ENCODE data around the gene DAP.

DAP gene

DNA sequence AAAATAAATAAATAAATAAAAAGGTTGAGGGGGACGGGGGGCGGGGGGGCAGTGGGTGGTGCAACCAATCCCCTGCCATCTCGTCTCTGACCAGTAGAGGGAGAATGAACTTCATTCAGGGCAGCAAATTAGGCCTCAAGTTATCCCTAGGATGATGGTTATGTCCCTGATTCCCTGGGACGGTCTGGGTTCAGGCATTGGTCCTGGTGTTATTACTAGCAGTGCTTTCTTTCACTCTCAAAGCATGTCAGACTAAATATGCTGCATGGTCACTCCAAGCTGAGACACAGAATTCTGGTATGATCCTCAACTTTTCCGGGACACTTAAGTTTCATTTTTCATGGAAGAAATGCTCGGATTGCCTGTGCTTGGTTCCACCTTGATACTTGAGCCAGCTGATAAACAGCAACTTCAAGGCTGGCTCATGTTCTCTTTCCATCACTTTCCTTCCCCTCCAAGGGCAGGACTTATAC is 59.4 kb downstream of the DAP start:
- no peak for TF ChIP-seq POLR2AphosphoS5 (IDR thresholded peaks at IDR 0.05; ENCODE audit: low read depth, low read length)
- TF ChIP-seq POLR2A (IDR thresholded peaks at IDR 0.05; ENCODE audit: low read depth, low read length) = no peak
- FAIRE-seq (no peak), DNase-seq (ENCODE audit: insufficient read length, low spot score) (no peak)

DNA sequence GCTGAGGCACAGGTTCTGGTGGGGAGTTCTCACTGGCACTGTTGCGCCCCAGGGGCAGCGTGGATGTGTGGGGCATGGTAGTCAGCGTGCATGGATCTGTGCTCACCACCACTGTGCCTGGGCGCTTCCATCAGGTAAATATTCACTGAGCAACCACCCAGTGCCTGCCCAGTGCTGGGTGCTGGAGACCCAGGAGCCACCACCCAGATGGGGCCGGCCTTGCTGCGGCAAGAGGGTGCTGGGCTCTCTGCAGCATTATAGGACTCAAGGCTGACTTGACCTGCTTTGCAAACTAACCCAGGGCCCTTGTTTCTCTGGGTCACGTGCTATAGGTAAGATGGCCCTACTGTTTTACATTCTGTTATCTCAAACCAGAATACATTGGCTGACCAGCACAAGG is 60.5 kb downstream of the DAP start:
- FAIRE-seq (no peak), DNase-seq (ENCODE audit: insufficient read length, low spot score) (no peak)
- TF ChIP-seq POU2F2 (IDR thresholded peaks at IDR 0.05; ENCODE audit: low read depth, low read length) (no peak), SPI1 (IDR thresholded peaks at IDR 0.05; ENCODE audit: low read depth, low read length) (no peak), TAF1 (IDR thresholded peaks at IDR 0.05; ENCODE audit: low read depth, low read length) (no peak), POLR2AphosphoS5 (IDR thresholded peaks at IDR 0.05; ENCODE audit: low read depth, low read length) (no peak), POLR2A (IDR thresholded peaks at IDR 0.05; ENCODE audit: low read depth, low read length) (no peak), PAX5 (IDR thresholded peaks at IDR 0.05; ENCODE audit: insufficient read depth, low read length, severe bottlenecking) (no peak)

DNA sequence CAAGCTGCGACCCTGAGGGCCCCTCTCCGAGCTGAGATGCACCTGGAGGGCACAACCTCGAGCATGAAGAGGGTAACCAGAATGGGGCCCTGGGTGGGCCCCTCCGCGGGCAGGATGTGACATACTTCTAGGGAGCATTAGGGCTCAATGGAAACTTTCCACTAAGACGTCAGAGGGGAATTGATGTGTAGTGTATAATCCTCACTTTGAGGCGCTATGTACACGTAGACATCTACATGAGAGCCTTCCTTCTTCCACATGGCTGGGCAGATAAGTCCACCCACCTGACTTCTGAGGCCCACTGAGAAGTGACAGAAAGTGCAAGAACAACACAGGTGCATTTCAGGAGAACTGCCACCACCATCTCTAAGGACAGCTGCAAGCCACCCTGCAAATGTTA is 61.0 kb downstream of the DAP start:
- FAIRE-seq (peak; percentile 58), DNase-seq (ENCODE audit: insufficient read length, low spot score) (no peak)
- TF ChIP-seq PAX5 (IDR thresholded peaks at IDR 0.05; ENCODE audit: insufficient read depth, low read length, severe bottlenecking) (peak; percentile 22), SPI1 (IDR thresholded peaks at IDR 0.05; ENCODE audit: low read depth, low read length) (no peak), POLR2A (IDR thresholded peaks at IDR 0.05; ENCODE audit: low read depth, low read length) (no peak), TAF1 (IDR thresholded peaks at IDR 0.05; ENCODE audit: low read depth, low read length) (no peak; the same call in 1 of the 2 replicates), POU2F2 (IDR thresholded peaks at IDR 0.05; ENCODE audit: low read depth, low read length) (peak; percentile 20; the same call in 1 of the 2 replicates)

DNA sequence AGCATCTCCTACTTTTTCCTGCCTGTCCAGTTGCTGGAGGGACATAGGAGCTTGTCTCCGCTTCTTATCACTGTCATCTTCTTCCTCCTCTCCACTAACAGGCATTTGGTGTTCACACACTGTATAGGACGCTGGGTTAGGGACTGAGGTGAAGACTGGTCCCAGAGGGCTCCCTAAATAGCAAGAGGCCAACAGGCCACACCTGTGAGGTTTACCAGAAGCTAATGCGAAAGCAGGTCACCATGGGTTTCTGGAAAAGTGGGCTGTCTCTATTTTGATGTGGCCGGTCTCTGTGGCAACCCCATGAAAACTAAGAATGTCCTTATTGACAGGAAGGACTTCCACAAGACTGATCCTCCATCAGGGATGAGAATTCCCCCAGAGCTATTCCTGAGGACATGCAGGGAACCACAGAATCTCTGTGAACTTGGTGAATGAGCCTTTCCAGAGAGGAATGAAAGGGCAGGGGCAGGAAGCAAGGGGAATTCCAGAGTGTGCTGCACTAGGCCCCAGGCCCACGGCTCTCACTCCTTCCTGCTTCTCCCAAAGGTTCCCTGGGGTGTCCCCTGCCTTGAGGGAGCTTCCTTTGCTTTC is 61.7 kb downstream of the DAP start:
- FAIRE-seq (no peak), DNase-seq (ENCODE audit: insufficient read length, low spot score) (no peak)
- TF ChIP-seq PAX5 (IDR thresholded peaks at IDR 0.05; ENCODE audit: insufficient read depth, low read length, severe bottlenecking) = no peak
- no peak for TF ChIP-seq TAF1 (IDR thresholded peaks at IDR 0.05; ENCODE audit: low read depth, low read length)
- no peak; the same call in 1 of the 2 replicates for TF ChIP-seq POLR2A (IDR thresholded peaks at IDR 0.05; ENCODE audit: low read depth, low read length)
- no peak for TF ChIP-seq POLR2AphosphoS5 (IDR thresholded peaks at IDR 0.05; ENCODE audit: low read depth, low read length)
- no peak for TF ChIP-seq POU2F2 (IDR thresholded peaks at IDR 0.05; ENCODE audit: low read depth, low read length)
- no peak for TF ChIP-seq SPI1 (IDR thresholded peaks at IDR 0.05; ENCODE audit: low read depth, low read length)

DNA sequence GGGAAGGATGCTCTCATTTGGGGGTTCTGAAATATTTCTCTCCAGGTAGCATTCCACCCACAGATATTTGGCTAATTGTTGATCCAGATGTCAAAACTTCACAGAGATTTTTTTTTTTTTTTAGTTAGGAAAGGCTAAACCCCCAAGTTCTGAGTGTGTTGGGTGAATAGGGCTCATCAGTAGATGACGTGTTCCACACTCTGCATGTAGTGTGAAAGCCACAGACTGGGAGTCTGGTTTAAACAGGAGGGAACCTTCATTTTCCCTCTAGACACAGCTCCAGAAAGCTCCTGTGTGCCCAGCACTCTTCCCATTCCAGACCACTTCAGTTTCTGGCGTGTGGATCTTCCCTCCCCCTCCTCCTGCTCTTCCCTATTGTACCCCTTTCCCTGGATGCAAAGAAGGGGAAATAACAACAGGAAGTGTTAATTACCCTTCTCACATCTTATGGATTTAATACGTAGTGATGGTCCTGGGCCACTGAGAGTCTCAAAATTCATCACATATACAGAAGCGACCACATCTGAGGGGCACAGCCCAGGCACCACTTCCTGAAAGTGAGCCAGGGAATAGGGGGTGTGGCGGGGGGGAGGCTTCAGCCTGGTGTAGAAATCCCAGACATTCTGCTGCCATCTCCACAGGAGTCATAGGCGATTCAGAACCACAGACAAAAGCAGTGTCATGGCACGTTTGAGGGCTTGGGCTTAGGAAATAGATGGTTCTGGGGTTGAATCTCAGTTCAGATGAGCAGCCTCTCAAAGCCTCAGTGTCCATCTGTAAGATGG is 65.1 kb downstream of the DAP start:
- FAIRE-seq (no peak), DNase-seq (ENCODE audit: insufficient read length, low spot score) (no peak)
- no peak for TF ChIP-seq TAF1 (IDR thresholded peaks at IDR 0.05; ENCODE audit: low read depth, low read length)
- TF ChIP-seq POLR2A (IDR thresholded peaks at IDR 0.05; ENCODE audit: low read depth, low read length) = no peak
- no peak for TF ChIP-seq PAX5 (IDR thresholded peaks at IDR 0.05; ENCODE audit: insufficient read depth, low read length, severe bottlenecking)
- TF ChIP-seq SPI1 (IDR thresholded peaks at IDR 0.05; ENCODE audit: low read depth, low read length) = peak; percentile 35; the same call in 1 of the 2 replicates
- no peak for TF ChIP-seq POU2F2 (IDR thresholded peaks at IDR 0.05; ENCODE audit: low read depth, low read length)
- TF ChIP-seq POLR2AphosphoS5 (IDR thresholded peaks at IDR 0.05; ENCODE audit: low read depth, low read length) = no peak

DNA sequence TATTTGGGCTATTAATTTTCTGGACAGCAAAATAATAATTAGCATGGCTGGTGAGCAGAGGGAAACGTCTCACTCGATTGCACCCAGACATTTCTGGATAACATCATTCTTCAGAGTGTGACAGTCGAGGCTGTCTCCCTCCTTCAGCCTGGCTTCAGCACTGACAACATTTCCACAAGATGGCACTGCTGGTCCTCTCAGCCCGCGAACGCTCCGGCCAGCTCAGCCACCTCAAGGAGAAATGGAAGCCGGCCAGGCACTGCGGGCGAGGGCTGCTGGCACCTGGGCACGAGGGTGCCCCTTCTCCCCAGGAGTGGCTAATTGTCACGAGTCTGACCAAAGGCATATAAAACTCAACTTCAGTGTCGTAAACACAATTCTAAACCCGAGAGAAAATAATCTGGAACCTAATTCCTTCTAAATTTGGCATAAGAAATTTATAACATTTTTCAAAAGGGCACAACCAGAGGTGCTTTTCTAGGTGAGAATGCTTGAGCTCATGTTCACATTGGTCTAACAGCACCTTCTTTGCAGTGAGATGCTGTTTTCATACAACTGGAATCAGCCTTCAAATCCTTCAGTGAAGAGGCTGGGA is 65.9 kb downstream of the DAP start:
- DNase-seq (ENCODE audit: insufficient read length, low spot score) = no peak
- no peak for TF ChIP-seq POLR2AphosphoS5 (IDR thresholded peaks at IDR 0.05; ENCODE audit: low read depth, low read length)
- TF ChIP-seq POU2F2 (IDR thresholded peaks at IDR 0.05; ENCODE audit: low read depth, low read length) = no peak
- TF ChIP-seq TAF1 (IDR thresholded peaks at IDR 0.05; ENCODE audit: low read depth, low read length) = no peak
- TF ChIP-seq POLR2A (IDR thresholded peaks at IDR 0.05; ENCODE audit: low read depth, low read length) = no peak
- TF ChIP-seq SPI1 (IDR thresholded peaks at IDR 0.05; ENCODE audit: low read depth, low read length) = no peak
- TF ChIP-seq PAX5 (IDR thresholded peaks at IDR 0.05; ENCODE audit: insufficient read depth, low read length, severe bottlenecking) = no peak
- peak; percentile 66 for FAIRE-seq

DNA sequence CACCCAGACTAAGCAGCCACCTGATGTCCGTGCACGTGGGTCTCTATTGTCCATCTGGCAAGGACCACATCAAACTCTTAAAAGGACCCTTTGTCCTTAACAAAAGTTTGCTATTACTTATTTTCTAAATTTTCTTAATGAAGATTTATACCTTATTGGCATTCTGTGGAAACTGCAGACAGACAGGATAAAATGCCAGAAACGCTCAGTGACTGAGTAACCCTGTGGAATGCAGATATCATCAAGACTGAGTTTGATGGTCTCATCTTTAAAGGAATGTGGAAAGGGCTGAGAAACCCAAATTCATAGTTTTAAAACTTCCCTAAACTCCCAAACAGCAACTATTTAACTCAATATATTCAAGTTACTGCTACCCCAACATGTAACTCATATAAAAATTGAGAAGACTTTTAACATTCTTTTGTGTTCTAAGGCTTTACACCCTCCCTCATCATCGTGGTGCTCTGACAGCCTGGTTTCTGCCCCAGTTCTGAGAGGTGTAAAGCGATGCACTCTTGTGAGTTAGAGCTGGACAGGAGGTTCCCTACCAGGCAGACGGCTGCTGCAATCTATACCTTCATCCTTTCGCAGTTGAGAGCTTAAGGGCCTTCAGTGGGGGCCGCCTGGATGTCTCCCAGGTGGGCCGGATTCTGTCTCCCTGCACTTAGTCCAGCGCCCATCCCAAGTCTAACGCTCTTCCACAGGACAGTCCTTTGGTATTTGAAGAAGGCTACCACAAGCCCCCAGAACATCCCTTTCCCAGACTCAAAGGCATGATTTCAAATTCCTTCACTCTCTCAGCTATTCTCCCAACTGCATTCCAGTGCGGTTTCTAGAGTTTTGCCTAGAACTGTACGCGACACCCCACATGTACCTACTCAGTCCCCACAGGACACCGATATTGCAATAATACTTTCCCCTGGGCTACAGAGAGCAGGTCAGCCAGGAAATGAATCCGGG is 68.9 kb downstream of the DAP start:
- TF ChIP-seq SPI1 (IDR thresholded peaks at IDR 0.05; ENCODE audit: low read depth, low read length) = no peak
- no peak for TF ChIP-seq POLR2A (IDR thresholded peaks at IDR 0.05; ENCODE audit: low read depth, low read length)
- no peak for TF ChIP-seq PAX5 (IDR thresholded peaks at IDR 0.05; ENCODE audit: insufficient read depth, low read length, severe bottlenecking)
- DNase-seq (ENCODE audit: insufficient read length, low spot score) = no peak
- no peak for FAIRE-seq

GRCh38 chr5:10690460-10691440 is 70.3 kb downstream of the DAP start:
- no peak for DNase-seq (ENCODE audit: insufficient read length, low spot score)
- no peak for TF ChIP-seq SPI1 (IDR thresholded peaks at IDR 0.05; ENCODE audit: low read depth, low read length)
- TF ChIP-seq POU2F2 (IDR thresholded peaks at IDR 0.05; ENCODE audit: low read depth, low read length) = no peak
- no peak for TF ChIP-seq POLR2AphosphoS5 (IDR thresholded peaks at IDR 0.05; ENCODE audit: low read depth, low read length)
- FAIRE-seq = no peak

All from GM12891 (cell line).